Esophagus squamous epithelium (tissue), 5 donors: ENCODE measurements around the gene RINL. TPM values are rescaled to one million over a fixed set of nuclear protein-coding genes. Genes with fewer than 3 reads are reported as not detected.

Experiments used
- DNase-seq: peaks from one replicate; lab custom pipeline; 2025; lab: John Stamatoyannopoulos, UW
- H3K27ac ChIP-seq, 4 donors: fragments of 200-600 bp; sonication (generic); one replicate each; pipeline ENCODE4 v1.5.1; 2016 to 2019; ENCODE audit warnings: mild to moderate bottlenecking in 1 of 4
- H3K27me3 ChIP-seq, 4 donors: fragments of 200-600 bp; sonication (generic); 1 replicate in 3 of 4; 2 replicates in 1 of 4; pipeline versions ENCODE4 v1.5.1 to v1.6.0; 2017 to 2021; ENCODE audit warnings: antibody characterized with exemption in 1 of 4
- H3K36me3 ChIP-seq, 3 donors: fragments of 200-600 bp; sonication (generic); one replicate each; pipeline ENCODE4 v1.5.1; 2016 to 2019
- H3K4me1 ChIP-seq, 3 donors: fragments of 200-600 bp; sonication (generic); one replicate each; pipeline ENCODE4 v1.5.1; 2017 to 2019
- H3K4me3 ChIP-seq, 4 donors: fragments of 200-600 bp; sonication (generic); 1 replicate in 3 of 4; 2 replicates in 1 of 4; pipeline ENCODE4 v1.5.1; 2016 to 2019; ENCODE audit warnings: mild to moderate bottlenecking in 2 of 4, moderate library complexity in 1 of 4
- H3K9me3 ChIP-seq, 3 donors: fragments of 200-600 bp; sonication (generic); one replicate each; pipeline ENCODE4 v1.5.1; 2016 to 2019
- POLR2A ChIP-seq, 4 donors: fragments of 450-650 bp; IDR thresholded peaks; one replicate each; pipeline ENCODE4 v1.6.1; 2017; ENCODE audit warnings: antibody characterized with exemption in 4 of 4, mild to moderate bottlenecking in 4 of 4, moderate library complexity in 3 of 4
- WGBS, 2 donors: methylation state at CpG; one replicate each; pipeline ENCODE4 v1.1.5; 2018; 5-methylcytosine and 5-hydroxymethylcytosine counted together
- intact Hi-C: fragments of 100-400 bp; cut with DNase I; formaldehyde crosslinking; loops from one replicate; pipeline ENCODE4 v1.15.0; 2022
- total RNA-seq, 4 donors: library from RNA; depleted of rRNA; stranded (reverse); fragments of >200 nt; gene quantifications; one replicate each; pipeline ENCODE4 v1.1.0, GENCODE V29; 2016
- donor health status: DM: yes; HTN: yes; CAD: no.

Gene RINL
- total RNA-seq, 4 donors from 2014 or later = 4.8 to 14.9 (median 5.7) TPM

- H3K27me3 ChIP-seq = no peaks in the 10 kb centered on the region
- H3K27ac ChIP-seq = no peak overlapping the region
- peaks cover 11 to 95% (median 35%) of the 10 kb centered on the region in 3 donors for H3K36me3 ChIP-seq
- H3K4me1 ChIP-seq = no peaks in the 10 kb centered on the region
- H3K4me3 ChIP-seq = no peak overlapping the region
- no peak for DNase-seq
- no peak for TF ChIP-seq POLR2A (IDR thresholded peaks at IDR 0.05)
- intact Hi-C loops = no loop called here
- H3K9me3 ChIP-seq = no peaks in the 10 kb centered on the region
- WGBS, 2 donors = 77 to 79% methylated on average over 10 to 11 of the region's 13 CpGs
Measured at GRCh38 chr19:38819231-38819920, 58.7 kb downstream of the RINL start.

Other genes with a start within 250 kb of the RINL start
- gene ACTN4, start 230.6 kb downstream of the RINL start, total RNA-seq = 100 to 1,000 TPM; 302 to 705 (median 414) TPM
- 1 to 10 TPM; 1.5 to 4.2 (median 1.8) TPM for gene CAPN12, start 133.8 kb downstream of the RINL start, total RNA-seq
- gene LGALS7, start 104.8 kb downstream of the RINL start, total RNA-seq = 100 to 1,000 TPM in 2 of 4 donors, 10 to 100 TPM in 1, 1 to 10 TPM in 1; 7.1 to 266 (median 114) TPM
- gene LGALS7B, start 89.1 kb downstream of the RINL start, total RNA-seq = 1,000 to 10,000 TPM in 3 of 4 donors, 100 to 1,000 TPM in 1; 871 to 2,466 (median 1,613) TPM
- gene LGALS4, start 65.3 kb downstream of the RINL start, total RNA-seq = under 1 TPM in 2 of 4 donors, not detected in 2; 0.62 to 0.76 TPM
- gene ECH1, start 46.5 kb downstream of the RINL start, total RNA-seq = 100 to 1,000 TPM in 1 of 4 donors, 10 to 100 TPM in 3; 63.4 to 129 (median 85.9) TPM
- gene HNRNPL, start 28.3 kb downstream of the RINL start, total RNA-seq = 100 to 1,000 TPM; 136 to 186 (median 167) TPM
- 10 to 100 TPM; 39.8 to 71.5 (median 52.7) TPM for gene SIRT2, start 21.3 kb upstream of the RINL start, total RNA-seq
- gene NFKBIB, start 21.7 kb upstream of the RINL start, total RNA-seq = 10 to 100 TPM; 22.0 to 34.0 (median 26.7) TPM
- 1 to 10 TPM in 1 of 4 donors, under 1 TPM in 2, not detected in 1; 0.76 to 2.4 (median 0.83) TPM for gene CCER2, start 33.9 kb upstream of the RINL start, total RNA-seq
- 10 to 100 TPM; 21.2 to 32.7 (median 25.2) TPM for gene SARS2, start 52.5 kb upstream of the RINL start, total RNA-seq
- 10 to 100 TPM; 27.2 to 74.6 (median 44.2) TPM for gene MRPS12, start 52.7 kb upstream of the RINL start, total RNA-seq
- gene FBXO17, start 97.5 kb upstream of the RINL start, total RNA-seq = 10 to 100 TPM in 1 of 4 donors, 1 to 10 TPM in 3; 3.9 to 18.3 (median 8.8) TPM
- gene FBXO27, start 154.3 kb upstream of the RINL start, total RNA-seq = 10 to 100 TPM in 2 of 4 donors, 1 to 10 TPM in 2; 5.7 to 14.0 (median 8.3) TPM
- under 1 TPM in 3 of 4 donors, not detected in 1; 0.19 to 0.57 (median 0.40) TPM for gene ACP7, start 206.1 kb upstream of the RINL start, total RNA-seq
- gene PAK4, start 247.5 kb upstream of the RINL start, total RNA-seq = 10 to 100 TPM; 12.2 to 40.1 (median 18.3) TPM